Measurements from ENCODE around the gene JUP. TPM values are rescaled to one million over a fixed set of nuclear protein-coding genes. Genes with fewer than 3 reads are reported as not detected.

JUP gene
- total RNA-seq, 1 experiment from 2014 or later = 224 TPM

DNA sequence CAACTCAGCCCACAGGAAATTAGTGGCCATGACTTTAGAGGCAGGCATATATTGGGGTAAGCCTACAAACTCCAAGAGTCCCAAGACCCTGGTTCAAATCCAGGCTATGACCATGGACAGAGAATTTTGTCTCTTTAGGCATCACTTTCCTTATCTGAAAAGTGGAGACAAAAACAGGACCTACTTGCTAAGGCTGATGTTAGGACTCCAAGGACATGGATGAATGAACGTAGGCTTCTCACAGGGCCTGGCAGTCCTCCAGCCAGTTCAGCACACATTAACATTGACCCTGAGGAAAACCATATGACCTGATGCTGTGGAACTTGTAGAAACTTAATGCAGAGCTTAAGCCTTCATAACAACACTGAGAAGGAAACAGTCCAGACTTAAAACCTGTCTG lies 27.7 kb upstream of the JUP start:
- H2AFZ ChIP-seq (ENCODE audit: low read depth, low read length, poor library complexity, severe bottlenecking) = no peak overlapping the region
- DNase-seq (ENCODE audit: low read depth, low spot score) (no peak), ATAC-seq (no peak)
- ChIA-PET POLR2A (no interaction called here), RAD21 (ENCODE audit: low non-redundant PET in 1 of 2, low total read pairs in 2 of 2, uncharacterized antibody in 2 of 2, unreplicated experiment in 2 of 2) (no interaction called here), CTCF (interaction anchor here (1.2 kb wide), 1 partner anchor 76 kb away, joined by 3 read pairs; no protein-coding TSS in a partner anchor)
- peaks cover 30% of the 10 kb centered on the region; the same call in 1 of the 2 replicates for H3K79me2 ChIP-seq (ENCODE audit: insufficient read depth, low read length)
- H3K4me2 ChIP-seq (ENCODE audit: low read length) = peak overlapping the region; percentile 99
- no peaks in the 10 kb centered on the region for H4K20me1 ChIP-seq (ENCODE audit: insufficient read depth)
- peak overlapping the region in 1 of 2 experiments; percentile 72; a peak in 3 of 4 replicates for H3K4me3 ChIP-seq (replicated peaks in 1 of 2; ENCODE audit: low read depth in 1 of 2, low read length in 2 of 2)
- H3K9me2 ChIP-seq (ENCODE audit: insufficient read depth) = no peaks in the 10 kb centered on the region
- H3K9ac ChIP-seq (ENCODE audit: low read length) = peak overlapping the region; percentile 71; the same call in 1 of the 2 replicates
- H3K9me3 ChIP-seq (ENCODE audit: control insufficient read depth in 1 of 2, insufficient read depth in 1 of 2, low read depth in 1 of 2, low read length in 2 of 2) = no peaks in the 10 kb centered on the region
- TF ChIP-seq CEBPB (IDR thresholded peaks at IDR 0.05; ENCODE audit: low read depth) (no peak), SRF (IDR thresholded peaks at IDR 0.05; ENCODE audit: low read depth) (no peak), ATF3 (IDR thresholded peaks at IDR 0.05) (no peak), CBX3 (IDR thresholded peaks at IDR 0.05; ENCODE audit: low read depth) (no peak)
- H3K27me3 ChIP-seq (ENCODE audit: insufficient read depth, low read length) = no peaks in the 10 kb centered on the region
- H3K36me3 ChIP-seq (ENCODE audit: control insufficient read depth in 1 of 2, insufficient read depth in 2 of 2, low read length in 2 of 2) = no peaks in the 10 kb centered on the region; a peak in 1 of 4 replicates
- peak overlapping the region; percentile 97 for H3K27ac ChIP-seq (ENCODE audit: low read depth, low read length)
- no TSS peak for BruUV-seq (replicated peaks)
- H3K4me1 ChIP-seq (ENCODE audit: control insufficient read depth in 1 of 2, insufficient read depth in 2 of 2, low read length in 2 of 2) = peaks cover 10 to 41% of the 10 kb centered on the region in 2 experiments; a peak in 3 of 4 replicates
- intact Hi-C loops (cut with micrococcal nuclease) = no loop called here

- Histone ChIP-seq H3K27me3 (ENCODE audit: insufficient read depth, low read length) (no peaks in the 10 kb centered on the region), H3K9me2 (ENCODE audit: insufficient read depth) (no peaks in the 10 kb centered on the region), H3K4me1 (ENCODE audit: control insufficient read depth in 1 of 2, insufficient read depth in 2 of 2, low read length in 2 of 2) (peaks cover 10 to 41% of the 10 kb centered on the region in 2 experiments; a peak in 3 of 4 replicates), H2AFZ (ENCODE audit: low read depth, low read length, poor library complexity, severe bottlenecking) (no peak overlapping the region), H3K4me2 (ENCODE audit: low read length) (peak overlapping the region; percentile 99), H3K4me3 (replicated peaks in 1 of 2; ENCODE audit: low read depth in 1 of 2, low read length in 2 of 2) (peak overlapping the region; percentile 66 to 72), H3K9ac (ENCODE audit: low read length) (peak overlapping the region; percentile 71), H3K36me3 (ENCODE audit: control insufficient read depth in 1 of 2, insufficient read depth in 2 of 2, low read length in 2 of 2) (no peaks in the 10 kb centered on the region; a peak in 1 of 4 replicates), H3K27ac (ENCODE audit: low read depth, low read length) (peak overlapping the region; percentile 97), H3K9me3 (ENCODE audit: control insufficient read depth in 1 of 2, insufficient read depth in 1 of 2, low read depth in 1 of 2, low read length in 2 of 2) (no peaks in the 10 kb centered on the region), H4K20me1 (ENCODE audit: insufficient read depth) (no peaks in the 10 kb centered on the region), H3K79me2 (ENCODE audit: insufficient read depth, low read length) (peaks cover 30% of the 10 kb centered on the region; the same call in 1 of the 2 replicates)
- ChIA-PET POLR2A (no interaction called here), CTCF (no interaction called here), RAD21 (ENCODE audit: low non-redundant PET in 1 of 2, low total read pairs in 2 of 2, uncharacterized antibody in 2 of 2, unreplicated experiment in 2 of 2) (no interaction called here)
- TSS peak; percentile 68 for BruUV-seq (replicated peaks)
- DNase-seq (ENCODE audit: low read depth, low spot score) (no peak), ATAC-seq (no peak)
- TF ChIP-seq EGR1 (IDR thresholded peaks at IDR 0.05; ENCODE audit: low read depth) (no peak), SP1 (IDR thresholded peaks at IDR 0.05; ENCODE audit: low read depth) (no peak), YY1 (IDR thresholded peaks at IDR 0.05; ENCODE audit: extremely low read depth, insufficient replicate concordance, low read depth, low read length) (no peak), POLR2A (IDR thresholded peaks at IDR 0.05; ENCODE audit: borderline replicate concordance, extremely low read depth, insufficient read depth, insufficient read length) (no peak), ZNF274 (IDR thresholded peaks at IDR 0.05; ENCODE audit: low read depth, low read length) (no peak), EZH2phosphoT487 (IDR thresholded peaks at IDR 0.05; ENCODE audit: borderline replicate concordance) (no peak), FOSL1 (IDR thresholded peaks at IDR 0.05; ENCODE audit: low read depth) (no peak), ZFX (IDR thresholded peaks at IDR 0.05) (no peak), SIN3A (IDR thresholded peaks at IDR 0.05; ENCODE audit: low read depth) (no peak), SRF (IDR thresholded peaks at IDR 0.05; ENCODE audit: low read depth) (no peak), JUND (IDR thresholded peaks at IDR 0.05) (no peak), EZH2 (IDR thresholded peaks at IDR 0.05) (no peak), POLR2AphosphoS5 (IDR thresholded peaks at IDR 0.05; ENCODE audit: low read depth, low read length) (no peak)
- TF ChIP-seq, protein P1, sequence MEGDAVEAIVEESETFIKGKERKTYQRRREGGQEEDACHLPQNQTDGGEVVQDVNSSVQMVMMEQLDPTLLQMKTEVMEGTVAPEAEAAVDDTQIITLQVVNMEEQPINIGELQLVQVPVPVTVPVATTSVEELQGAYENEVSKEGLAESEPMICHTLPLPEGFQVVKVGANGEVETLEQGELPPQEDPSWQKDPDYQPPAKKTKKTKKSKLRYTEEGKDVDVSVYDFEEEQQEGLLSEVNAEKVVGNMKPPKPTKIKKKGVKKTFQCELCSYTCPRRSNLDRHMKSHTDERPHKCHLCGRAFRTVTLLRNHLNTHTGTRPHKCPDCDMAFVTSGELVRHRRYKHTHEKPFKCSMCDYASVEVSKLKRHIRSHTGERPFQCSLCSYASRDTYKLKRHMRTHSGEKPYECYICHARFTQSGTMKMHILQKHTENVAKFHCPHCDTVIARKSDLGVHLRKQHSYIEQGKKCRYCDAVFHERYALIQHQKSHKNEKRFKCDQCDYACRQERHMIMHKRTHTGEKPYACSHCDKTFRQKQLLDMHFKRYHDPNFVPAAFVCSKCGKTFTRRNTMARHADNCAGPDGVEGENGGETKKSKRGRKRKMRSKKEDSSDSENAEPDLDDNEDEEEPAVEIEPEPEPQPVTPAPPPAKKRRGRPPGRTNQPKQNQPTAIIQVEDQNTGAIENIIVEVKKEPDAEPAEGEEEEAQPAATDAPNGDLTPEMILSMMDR (IDR thresholded peaks at IDR 0.05 in 2 of 3, conservative IDR thresholded peaks at IDR 0.05 in 1 of 3; ENCODE audit: borderline replicate concordance in 1 of 3, insufficient read depth in 1 of 3, low read depth in 2 of 3, low read length in 2 of 3) = no peak
- TF ChIP-seq, protein P2, sequence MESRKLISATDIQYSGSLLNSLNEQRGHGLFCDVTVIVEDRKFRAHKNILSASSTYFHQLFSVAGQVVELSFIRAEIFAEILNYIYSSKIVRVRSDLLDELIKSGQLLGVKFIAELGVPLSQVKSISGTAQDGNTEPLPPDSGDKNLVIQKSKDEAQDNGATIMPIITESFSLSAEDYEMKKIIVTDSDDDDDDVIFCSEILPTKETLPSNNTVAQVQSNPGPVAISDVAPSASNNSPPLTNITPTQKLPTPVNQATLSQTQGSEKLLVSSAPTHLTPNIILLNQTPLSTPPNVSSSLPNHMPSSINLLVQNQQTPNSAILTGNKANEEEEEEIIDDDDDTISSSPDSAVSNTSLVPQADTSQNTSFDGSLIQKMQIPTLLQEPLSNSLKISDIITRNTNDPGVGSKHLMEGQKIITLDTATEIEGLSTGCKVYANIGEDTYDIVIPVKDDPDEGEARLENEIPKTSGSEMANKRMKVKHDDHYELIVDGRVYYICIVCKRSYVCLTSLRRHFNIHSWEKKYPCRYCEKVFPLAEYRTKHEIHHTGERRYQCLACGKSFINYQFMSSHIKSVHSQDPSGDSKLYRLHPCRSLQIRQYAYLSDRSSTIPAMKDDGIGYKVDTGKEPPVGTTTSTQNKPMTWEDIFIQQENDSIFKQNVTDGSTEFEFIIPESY (IDR thresholded peaks at IDR 0.05; ENCODE audit: extremely low read depth, insufficient replicate concordance, low read length) = no peak
- intact Hi-C loops (cut with micrococcal nuclease) = no loop called here
Observed at GRCh38 chr17:41813699-41814124, 27.2 kb upstream of the JUP start.

Data from HCT116 (cell line).